Activated T-helper 1 cell treated with Interleukin-2 at 50 U/mL for 16 hours (primary cell): ENCODE data around the gene PXN.
"Not testable (repeated sequence)": the region's sequence is repeated elsewhere in the genome, so short reads cannot be mapped to it uniquely, and the experiment has no call there.

ENCODE experiments used
- DNase-seq: peaks from one replicate; pipeline ENCODE4 v3.0.0-alpha.2; 2020; ENCODE audit warnings: low read depth

Gene PXN

DNA sequence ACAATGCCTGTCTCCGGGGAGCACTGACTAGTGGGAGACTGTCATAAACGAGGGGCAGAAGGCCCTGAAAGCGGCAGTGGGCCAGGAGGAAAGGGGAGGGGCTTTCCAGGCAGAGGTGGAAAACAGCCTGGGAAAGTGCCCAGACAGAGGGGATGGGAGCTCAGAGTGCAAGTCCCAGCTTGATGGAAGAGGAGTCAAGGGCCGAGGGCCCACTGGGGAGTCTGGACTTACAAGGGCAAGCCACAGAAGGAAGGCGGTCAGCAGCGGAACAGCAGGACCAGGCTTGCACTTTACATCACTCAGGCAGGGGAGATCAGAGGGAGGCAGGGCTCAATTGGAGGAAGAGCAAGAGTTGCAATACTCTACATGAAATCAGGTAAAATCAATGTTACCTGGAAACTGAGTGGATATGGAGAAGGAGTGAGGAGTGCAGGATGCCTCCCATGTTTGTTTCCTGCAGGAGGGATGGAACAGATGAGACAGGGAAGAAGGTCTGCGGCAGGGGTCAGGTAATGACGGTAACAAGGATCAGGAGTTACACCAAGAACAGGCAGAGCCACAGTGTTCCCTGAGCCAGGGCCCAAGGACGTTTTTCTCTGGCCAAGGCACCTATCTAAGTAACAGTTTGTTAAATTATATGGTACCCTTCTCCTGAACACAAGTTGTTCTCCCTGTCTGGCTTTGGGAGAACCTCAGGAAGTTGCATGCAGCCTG lies 23.8 kb downstream of the PXN start:
- DNase-seq, result no peak

DNA sequence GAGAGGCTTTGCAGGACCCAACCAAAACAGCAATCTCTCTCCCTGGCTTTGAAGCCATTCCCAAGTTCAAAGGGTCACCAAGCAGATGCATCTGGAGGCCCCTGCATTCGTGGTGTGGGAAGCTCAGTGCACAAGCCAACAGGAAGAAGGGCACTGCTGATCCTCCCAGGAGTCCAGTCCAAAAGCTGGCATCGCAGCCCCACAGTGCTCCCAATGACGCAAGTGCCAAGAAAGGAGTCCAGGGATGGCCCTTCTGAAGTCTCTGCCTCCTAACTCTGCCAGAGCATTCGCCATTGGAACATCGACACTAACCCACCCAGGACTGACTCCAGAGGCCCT lies 25.1 kb downstream of the PXN start:
- DNase-seq, result no peak

DNA sequence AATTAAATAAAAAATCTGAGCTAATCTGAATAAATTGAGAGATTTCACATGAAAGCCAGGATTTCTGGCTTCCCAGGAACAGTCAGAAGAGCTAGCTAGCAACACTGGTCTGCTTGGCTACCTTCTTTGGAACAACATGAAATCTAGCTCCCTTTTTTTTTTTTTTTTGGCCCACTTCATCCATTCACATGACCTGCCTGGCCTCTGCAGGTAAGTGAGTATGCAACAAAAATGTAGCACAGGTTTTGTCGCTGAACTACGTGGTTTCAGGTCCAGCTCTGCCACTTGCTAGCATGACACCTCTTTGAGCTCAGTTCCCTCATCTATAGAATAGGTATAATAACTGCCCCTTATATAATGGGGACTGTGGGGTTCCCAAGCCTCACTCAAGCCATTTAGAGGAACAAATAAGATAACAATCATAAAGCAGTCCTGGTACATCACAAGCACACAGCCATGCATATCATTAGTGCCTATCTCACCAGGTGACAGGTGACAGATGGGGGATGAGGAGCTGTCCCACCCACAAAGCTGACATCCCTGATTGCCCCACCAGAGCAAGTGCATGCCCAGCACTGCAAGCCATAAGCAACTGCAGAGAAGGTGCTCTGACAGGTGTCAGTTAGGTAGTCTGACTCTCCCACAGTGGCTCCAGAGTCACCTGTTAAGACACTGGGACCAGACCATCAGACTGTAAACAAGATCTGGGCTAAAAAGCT lies 25.6 kb downstream of the PXN start:
- DNase-seq, result no peak

DNA sequence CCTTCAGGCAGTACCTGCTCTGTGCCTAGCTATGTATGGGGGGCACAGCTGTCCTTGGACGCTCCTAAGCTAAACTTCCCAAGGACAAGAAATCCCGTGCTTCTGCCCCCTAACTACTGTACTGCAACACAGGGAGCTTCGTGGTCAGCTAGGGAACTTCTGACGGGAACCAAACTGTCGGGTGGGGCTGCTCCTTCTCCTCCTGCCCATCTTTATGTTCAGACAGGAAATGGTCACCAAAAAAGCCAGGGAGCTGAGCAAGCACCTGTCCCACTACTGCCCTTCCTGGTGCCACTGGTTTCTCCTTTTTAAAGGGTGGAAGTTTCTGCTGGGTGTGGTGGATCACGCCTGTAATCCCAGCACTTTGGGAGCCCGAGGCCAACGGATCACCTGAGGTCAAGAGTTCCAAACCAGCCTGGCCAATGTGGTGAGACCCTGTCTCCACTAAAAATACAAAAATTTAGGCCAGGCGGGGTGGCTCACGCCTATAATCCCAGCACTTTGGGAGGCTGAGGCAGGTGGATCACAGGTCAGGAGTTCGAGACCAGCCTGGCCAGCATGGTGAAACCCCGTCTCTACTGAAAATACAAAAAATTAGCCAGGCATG lies 26.6 kb downstream of the PXN start:
- no peak for DNase-seq

DNA sequence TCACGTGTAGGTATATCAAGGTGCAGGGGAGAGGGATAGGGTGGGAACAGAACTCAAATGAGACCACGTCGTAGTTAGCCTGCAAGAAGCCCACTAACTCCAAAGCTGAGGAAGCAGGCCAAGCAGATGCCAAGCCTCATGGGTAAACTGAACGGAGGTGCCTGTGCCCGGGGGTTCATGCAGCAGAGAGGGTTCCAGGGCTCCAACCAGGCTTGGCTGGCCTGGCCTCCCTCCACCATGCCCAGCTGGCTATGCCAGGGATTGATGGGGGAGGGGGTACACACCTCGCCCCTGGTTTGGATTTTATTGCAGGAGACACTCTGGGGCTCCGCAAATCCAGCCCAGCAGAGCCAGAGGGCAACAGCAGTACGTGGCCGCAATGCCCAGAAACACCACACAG lies 27.3 kb downstream of the PXN start:
- no peak for DNase-seq

DNA sequence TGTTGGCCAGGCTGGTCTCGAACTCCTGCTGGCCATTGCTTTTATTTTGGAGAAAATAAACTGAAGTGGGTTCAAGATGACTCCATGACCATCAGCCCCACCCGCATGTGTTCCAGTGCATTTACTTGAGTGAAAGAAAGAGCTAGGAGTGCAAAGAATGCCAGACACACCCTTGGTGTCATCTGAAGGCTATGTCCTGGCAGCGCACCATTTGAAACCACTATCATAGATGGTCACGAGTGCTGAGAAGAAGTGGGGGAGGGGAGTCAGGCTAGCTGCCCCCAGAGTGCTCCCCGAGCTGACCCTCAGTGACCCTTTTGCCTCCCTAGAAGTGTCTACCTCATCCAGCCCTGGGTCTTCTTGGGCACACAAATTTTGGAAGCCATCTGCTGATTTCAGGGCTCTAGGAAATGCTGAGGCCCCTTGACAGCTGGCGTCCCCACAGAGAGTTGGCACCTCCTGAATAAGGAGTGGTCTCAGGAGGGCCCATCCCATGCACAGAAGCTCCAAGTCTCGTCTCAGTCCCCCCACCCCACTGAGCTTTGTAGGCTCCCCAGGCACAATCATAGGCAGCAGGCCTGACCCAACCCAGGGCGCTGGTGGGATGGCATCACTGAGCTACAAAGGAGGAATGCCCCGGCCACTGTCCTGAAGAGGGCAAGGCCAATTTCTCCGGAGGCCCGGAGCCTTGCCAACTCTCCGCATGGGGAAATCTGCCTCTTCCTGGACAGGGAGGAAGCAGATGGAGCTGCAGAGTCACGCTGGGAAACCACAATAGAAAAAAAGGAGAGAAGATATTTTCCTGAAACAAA lies 28.0 kb downstream of the PXN start:
- DNase-seq, result no peak

DNA sequence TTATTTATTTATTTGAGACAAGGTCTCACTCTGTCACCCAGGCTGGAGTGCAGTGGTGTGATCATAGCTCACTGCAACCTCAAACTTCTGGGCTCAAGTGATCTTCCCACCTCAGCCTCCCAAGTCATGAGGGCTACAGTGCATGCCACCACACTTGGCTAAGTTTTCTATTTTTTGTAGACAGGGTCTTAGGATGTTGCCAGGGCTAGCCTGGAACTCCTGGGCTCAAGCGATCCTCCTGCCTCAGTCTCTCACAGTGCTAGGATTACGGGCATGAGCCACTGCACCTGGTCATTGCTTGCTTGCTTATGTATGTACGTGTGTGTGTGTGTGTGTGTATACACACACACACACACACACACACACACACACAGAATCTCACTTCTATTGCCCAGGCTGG lies 28.7 kb downstream of the PXN start:
- not testable (repeated sequence) for DNase-seq

DNA sequence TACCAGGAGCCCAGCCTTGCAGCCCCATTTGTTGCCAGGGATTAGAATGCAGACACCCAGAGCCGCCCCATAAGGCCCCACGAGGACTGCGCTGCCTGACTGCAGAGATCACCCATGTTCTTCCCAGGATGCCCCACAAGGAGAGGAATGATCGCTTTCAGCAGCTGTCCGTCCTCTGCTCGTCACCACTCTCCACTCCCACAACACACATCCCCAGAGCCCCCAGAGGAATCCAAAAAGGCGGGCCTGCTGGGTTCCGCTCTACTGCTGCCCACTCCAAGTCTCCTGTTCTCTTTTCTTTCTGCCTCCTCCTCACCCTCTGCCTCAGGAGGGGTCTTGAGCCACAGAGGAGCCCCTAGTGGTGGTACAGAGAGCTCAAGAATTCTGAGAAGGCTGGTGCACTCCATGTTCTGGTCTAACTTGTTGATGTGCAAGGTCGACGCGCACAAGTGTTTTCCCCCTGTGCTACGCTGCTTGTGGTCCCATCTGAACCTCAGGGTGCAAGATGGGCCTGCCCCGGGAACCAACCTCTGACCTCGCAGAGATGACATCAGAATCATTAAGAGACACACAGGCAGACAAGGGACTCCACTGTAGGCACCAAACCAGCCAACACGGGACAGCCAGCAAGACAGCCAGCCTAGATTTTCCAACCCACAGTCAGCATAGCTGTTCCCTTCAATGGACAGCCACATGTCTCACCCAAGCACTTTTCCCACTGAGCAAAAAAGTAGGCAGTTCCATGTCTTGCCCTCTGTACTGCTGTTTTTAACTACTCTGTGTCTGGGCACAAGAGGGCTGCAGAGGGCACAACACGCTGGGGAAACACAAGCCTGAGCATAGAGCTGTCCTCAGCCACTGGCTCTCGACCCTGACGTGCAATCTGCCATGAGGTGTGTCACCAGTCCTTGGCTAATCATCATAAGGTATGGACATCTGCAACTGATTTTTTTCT lies 29.9 kb downstream of the PXN start:
- DNase-seq, result no peak

DNA sequence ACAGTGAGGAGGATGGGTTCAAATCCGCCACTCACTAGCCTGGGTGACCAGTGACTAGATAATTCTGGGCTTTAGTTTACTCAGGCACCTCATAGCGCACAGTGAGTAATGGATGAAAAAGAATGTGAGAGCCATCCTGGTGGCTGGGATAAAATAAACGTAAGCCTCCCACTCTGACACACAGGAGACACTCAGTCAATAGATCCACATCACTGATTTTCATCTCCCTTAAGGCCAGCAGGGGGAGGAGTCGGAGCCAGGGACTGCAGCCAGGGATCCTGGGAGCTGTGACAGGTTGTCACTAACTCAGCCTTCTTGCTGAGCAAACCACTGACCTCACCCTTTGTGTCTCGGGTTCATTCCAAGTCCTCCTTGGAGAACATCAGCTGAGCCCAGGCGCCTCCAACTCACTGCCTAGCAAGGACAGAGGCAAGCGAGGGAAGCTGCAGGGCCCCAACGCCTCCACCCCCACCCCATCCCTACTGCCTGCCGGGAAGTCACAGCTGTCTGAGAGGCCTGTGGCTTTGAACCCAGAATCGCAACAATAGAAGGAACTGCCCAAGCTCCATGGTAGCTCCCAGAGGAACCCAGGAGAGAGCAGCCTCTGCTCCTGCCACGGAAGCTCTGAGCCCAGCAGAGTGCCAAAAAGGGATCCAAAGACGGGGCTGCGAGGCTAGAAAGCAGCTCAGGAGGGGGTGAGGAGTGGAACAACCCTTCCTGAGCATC lies 30.7 kb downstream of the PXN start:
- DNase-seq, result no peak

DNA sequence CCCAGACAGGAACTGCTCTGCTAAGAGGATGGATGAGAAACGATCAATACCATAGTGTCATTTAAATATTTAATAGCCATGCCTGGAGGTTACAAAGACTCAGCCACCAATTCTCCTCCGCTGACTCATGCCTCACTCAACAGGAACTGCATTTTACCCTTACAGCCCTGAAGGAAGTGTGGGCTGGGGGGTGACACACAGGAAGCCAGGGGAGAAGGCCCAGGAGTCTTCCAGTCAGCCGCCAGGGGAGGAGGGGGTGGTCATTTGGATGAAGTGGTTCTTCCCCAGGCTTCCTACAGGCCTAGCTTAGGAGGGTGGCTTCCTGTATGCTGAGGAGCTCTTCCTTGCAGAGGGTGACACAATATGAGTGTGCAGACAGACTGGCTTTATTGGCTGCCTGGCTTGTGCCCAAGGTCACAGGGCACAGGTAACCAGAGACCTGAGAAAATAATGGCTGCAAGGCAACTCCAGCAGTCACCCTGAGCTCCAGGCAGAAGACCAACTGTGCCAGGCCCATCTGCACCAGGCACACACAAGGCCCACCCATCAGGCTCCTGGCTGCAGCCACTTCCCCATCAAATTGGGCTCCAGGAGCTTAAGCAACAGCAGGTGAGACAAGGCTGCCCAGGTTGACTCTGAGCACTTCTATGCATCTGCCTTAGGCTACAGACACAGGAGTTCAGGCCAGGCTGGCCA lies 34.1 kb downstream of the PXN start:
- DNase-seq, result peak; percentile 53

DNA sequence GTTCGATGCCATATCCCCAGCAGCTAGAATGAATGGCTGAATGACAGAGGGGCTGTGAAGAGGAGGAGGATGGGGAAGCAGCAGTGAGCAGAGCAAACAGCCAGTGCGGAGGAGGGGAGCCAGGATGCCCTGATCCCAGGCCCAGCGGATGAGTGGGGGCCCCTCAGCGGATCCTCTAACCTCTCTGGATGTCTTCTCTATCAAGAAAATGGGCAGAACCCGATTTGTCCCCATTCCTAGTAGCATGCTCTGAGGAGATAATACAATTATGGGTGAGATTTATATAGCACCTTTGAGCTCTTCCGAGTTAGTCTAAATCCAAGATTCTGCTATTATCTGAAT lies 34.6 kb downstream of the PXN start:
- DNase-seq, result no peak

DNA sequence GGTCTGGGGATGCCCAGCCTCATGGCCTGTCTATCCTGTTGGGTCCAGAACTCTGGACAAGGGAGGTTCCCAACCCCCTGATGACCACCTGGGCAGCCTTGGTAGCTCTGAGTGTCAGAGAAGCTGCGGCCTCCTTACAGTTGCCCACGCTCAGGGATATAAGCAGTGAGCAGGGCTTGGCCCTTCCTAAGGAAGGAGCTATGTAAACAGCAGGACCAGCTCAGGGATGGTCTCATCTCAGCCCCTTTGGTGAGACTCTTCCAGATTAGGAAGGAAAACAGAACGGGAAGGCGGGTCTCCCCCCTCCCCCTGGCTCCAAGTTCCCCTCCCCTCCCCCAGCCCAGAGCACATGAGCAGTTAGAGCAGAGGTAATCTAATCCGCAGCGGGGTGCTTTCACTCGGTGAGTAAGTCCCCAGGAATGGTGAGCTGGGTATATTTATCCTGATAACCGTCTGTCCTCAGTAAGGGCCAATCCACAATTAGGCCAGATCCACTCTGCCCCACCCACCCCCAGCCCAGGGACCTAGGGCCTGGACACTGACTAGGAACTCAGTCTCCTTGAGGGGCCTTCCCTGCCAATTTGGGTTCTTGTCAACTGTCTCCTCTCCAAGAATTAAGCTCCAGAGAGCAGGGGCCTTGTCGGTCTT lies 35.1 kb downstream of the PXN start:
- no peak for DNase-seq

DNA sequence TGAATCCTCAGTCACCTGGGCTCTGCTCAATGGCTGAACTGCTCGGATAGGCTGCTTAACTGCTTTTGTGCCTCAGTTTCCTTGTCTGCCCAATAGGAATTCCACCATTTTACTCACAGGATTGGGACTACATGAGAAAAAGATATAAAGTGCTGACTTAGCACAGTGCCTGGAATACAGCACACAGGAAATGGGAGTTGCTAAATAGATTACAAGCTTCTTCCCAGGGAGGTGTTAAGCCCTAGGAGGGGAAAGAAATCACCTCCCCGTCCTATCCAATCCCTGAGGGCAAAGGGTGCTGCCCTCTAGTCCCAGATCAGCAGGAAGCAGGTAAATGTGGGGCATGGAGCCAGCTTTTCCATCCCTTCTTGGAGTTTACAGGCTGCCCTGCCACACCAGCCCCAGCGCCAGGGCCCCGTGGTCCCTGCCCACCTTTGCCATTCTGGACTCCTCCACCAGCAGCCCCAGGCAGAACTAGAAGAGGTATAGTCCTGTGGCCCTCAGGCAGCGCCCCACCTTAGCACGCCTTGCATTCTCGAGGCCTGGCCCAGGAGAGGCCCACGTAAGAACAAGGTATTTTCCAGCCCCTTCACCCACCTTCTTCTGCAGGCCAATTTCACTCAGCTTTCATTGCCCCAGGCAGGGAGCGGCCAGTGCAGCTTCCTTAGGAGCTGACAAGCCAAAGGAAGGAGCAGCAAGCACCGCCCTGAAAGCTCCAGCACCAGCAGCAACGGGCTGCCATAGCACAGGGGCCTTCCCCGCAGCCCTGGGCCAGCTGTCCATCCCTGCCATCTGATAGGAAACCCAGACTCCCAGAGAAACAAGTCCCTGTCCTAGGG lies 35.8 kb downstream of the PXN start:
- no peak for DNase-seq

DNA sequence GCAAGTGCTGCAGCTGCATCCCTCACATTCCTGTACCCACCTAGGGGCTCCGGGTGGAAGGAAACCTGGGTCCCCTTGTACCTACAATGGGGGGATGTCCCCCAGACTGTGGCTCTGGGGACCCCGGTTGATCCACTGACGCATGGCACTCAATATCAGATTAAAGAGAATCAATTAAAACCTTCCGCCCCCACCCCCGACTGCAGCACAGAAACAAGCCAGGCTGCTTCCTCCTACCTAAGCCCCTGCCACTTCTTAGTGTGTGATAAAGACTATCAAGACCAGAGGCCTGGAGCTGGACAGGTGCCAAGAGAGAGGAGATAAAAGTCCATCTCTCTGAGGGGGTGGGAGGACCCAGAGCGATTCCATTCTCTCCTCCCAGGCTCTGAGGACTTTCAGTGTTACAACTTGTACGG lies 36.5 kb downstream of the PXN start:
- DNase-seq, result no peak

DNA sequence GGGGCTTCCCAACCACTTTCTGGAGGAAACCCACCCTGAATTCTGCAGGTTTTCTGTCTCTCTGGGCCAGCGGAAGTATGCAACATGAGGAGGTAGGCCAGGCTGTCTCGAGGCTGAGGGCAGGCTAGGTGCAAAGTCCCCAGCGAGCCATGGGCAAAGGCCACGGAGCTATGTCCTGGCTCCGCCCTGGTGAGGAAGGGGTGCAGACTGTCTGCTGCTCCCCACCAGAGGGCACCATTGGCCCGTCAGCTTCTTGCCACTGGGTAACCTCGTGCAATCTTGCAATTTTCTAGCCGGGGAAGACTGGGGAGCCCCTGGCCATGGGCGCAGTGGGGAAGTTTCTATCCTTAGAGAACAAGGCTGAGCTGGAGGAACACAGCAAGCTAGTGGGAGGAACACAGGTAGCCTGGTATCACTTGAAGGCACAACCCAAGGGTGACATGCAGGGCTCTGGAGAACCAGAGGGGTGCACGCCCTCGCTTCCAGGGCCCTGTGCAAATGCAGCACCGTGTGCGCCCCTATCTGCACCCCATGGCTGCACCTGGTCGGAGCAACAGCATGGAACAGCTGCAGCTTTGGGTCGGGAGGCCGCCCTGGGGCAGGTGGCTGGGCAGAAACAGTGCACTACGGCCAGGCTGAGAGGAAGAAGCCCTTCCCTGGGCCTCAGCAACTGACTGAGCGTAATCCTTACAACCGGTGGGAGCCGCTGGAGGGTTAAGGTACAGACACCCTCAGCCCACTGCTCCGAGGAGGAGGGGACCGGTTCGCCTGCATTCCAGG lies 37.0 kb downstream of the PXN start:
- DNase-seq, result peak; percentile 74

DNA sequence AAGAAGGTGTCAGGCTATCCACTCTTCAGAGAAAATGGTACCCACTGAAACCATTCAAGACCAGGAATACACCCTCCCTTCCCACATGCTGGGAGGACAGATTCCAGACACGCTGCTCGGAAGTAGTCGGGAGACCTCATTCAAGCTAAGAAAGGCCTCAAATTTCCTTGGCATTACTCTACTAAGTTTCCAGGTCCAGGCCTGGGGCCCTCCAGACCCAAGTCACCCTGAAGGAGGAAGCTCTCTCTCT lies 37.6 kb downstream of the PXN start:
- DNase-seq, result no peak

DNA sequence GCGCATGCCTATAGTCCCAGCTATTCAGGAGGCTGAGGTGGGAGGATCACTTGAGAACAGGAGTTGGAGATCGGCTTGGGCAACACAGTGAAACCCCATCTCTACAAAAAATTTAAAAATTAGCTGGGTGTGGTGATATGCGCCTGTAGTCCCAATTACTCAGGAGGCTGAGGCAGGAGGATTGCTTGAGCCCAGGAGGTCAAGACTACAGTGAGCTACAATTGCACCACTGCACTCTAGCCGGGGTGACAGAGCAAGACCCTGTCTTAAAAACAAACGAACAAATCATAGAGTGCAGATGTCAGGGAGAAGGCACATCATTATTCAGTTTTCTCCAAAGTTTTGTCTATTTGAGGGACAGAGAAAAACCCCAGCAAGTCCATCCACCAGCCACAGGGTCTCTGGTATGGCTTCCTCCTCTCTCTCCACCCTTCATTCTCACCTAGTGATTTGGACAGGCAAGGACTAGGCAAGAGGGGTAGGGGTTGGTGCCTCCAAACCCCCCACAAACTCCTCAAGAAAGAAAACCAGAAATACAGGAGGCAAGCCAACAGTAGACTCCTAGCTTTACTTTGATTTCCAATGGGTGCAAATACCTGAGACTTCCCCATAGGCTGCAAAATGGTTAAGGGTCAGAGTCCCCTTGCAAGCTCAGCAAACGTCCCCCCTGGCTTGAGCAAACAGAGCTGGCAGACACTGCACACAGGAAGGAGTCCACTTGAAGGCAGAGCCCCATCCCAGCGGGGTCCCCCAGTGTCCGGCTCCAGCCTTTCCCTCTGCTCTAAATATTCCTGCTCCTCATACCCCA lies 38.1 kb downstream of the PXN start:
- no peak for DNase-seq
